HG03103 (cell line): Measurements from ENCODE around the gene SLC6A8.
"Not testable (repeated sequence)": the region's sequence is repeated elsewhere in the genome, so short reads cannot be mapped to it uniquely, and the experiment has no call there.

Experiments used
- ATAC-seq: cut with Tn5 transposase; IDR thresholded peaks from one replicate; pipeline ENCODE4 v1.9.1; 2021; ENCODE audit warnings: low read depth; ENCODE audit not compliant: unreplicated experiment

Gene SLC6A8

DNA sequence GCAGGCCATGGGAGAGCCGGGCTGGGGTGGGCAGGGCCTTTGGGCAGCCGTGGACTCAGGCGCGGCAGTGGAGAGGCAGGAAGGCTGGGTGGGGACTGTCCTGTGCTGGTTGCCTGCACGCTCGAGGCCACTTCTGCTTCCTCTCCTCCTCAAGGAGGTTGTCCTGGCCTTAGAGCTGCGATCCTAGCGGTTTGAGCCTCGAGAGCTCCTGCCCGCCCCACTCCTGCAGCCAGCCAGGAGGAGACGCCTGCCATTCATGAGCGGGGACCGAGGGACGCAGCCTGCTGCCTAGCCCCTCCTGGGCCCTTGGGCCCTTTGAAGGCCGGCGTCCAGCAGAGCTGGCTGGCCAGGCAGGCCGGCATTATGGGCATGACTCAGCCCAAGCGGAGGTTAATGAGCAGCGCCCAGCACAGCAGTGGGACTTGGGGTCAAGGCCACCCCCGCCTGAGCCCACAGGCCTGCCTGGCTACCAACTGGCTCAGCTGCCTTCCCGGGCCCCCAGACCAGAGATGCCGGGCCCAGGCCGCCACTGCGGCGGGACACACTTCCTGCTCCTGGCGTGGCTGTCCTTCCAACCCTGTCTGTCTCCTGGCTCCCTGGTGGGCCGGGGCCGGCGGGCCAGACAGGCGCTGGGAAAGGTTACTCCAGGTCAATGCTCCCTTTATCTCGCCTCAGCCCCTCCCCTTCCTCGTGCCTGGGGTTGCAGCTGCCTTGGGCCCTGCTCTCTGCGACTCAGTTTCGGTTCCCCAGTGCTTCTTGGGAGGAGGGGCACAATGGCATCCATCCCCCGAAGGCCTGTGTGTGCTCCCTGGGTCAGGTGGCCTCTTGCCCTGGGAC lies 38.8 kb downstream of the SLC6A8 start:
- peak; percentile 41 for ATAC-seq

DNA sequence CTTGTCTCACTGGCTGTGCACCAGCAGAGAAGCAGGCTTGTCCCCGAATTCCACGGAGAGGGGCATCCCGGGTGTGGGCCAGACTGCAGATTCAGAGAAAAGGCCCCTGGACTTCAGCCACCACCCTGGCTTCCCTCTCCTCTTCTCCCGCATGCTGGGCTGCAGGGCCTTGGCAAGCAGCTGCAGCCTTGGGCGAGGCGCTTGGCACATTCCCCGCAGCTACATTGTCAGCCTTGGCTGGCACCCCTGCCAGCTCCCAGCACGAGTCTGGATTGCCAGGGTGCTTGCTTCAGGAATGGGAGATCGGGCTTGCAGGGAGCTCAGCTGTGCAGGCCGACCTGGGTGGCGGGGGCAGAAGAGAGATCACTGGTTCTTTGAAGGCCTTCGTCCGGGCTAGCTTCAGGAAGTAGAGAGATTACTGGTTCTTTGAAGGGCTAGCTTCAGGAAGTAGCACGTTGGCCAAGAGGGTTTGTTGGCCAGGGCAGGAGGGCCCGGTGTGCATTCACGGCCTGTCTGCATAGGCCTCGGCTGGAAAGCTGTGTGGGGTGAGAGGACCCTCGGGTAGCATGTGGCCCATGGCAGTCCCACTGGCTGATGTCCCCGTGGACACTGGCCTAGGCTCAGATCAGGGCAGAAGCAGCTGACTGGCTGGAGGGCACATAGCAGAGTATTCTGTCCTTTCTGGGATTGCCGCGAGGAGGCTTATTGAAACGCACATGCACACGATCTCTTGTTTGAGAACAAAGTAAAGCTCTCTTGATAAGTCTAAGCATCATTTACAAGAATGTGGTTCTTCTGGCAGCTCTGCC lies 39.6 kb downstream of the SLC6A8 start:
- ATAC-seq, result no peak

DNA sequence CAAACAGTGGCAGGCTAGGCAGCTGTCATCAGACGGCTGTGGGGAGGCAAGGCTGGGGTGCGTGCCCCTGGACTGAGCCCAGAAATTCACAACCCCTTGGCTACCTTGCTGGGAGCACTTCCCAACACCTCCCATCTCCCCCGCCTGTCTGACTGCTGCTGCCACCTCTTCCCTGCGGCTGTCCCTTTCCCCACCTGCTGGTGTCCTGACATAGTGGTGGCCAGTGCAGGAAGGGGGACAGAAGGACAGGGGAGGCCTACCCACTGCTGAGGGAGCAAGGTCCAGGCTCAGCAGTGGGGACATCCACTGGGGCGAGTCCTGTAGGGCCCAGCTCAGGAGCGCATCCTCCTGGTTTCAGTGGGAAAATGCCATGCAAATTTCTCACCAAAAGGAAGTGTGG lies 40.4 kb downstream of the SLC6A8 start:
- no peak for ATAC-seq

- ATAC-seq, result no peak
Measured at GRCh38 chrX:153728951-153729631, 41.4 kb downstream of the SLC6A8 start.

GRCh38 chrX:153730115-153730514 lies 42.4 kb downstream of the SLC6A8 start:
- ATAC-seq, result not testable (repeated sequence)

- no peak for ATAC-seq
Measured at GRCh38 chrX:153731117-153731844, 43.6 kb downstream of the SLC6A8 start.

- ATAC-seq, result no peak
Measured at GRCh38 chrX:153731845-153732215, 44.1 kb downstream of the SLC6A8 start.

DNA sequence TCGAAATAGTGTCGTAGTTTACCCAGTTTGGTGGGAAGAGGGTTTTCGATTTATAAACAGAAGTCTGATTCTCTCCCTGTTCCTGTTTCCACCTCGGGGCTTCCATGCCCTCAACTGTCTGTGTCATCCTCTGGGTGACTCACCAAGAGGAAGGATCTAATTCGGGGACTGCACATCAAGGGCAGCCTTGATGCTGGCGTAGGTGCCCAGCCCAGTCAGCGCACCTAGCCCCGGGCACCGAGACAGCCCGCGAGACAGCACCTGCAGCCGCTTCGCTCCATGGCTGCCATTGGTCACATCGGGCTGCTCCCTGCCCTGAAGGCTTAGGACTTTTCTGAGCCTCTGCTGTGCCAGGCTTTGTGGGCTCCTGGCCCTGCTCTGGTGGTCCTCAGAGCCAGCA lies 44.7 kb downstream of the SLC6A8 start:
- ATAC-seq, result no peak

DNA sequence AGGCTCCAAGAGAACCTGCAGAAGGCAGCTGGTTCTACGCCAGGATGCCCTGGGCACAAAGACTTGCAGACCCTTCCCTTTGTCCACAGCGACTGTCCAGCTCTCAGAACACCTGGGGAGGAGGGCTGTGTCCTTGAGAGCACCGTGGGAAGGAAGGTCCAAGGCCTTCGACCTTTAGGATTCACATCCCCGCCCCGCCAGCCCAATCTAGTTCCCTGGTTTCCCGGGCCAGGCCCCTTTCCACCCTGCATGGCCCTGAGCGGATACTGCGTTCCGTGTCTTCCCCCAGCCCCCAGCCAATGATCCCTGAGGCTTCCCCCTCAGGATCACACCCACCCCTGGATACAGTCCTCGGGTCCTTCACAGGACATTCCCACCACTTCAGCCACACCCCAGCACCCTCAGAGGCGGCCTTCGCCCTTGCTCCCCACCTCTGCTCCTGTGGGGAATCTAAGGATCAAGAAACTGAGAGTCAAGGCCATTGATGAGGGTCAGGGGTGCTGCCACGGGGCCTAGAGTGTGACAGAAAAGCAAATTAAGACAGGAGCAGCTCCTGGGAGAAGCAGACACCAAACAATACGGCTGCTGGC lies 46.0 kb downstream of the SLC6A8 start:
- ATAC-seq, result no peak

DNA sequence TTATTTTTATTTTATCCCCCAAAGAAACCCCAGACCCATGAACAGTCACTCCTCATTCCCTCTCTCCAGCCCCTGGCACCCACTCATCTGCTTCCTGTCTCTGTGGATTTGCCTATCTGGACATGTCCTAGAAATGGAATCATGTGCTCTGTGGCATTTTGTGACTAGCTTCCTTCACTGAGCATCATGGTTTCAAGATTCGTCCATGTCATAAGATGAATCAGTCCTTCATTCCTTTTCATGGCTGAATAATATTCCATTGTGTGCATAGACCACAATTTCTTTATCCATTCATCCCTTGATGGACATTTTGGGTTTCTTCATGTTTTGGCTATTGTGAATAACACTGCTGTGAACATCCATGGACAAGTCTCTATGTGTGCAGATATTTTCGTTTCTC lies 47.1 kb downstream of the SLC6A8 start:
- ATAC-seq, result no peak

DNA sequence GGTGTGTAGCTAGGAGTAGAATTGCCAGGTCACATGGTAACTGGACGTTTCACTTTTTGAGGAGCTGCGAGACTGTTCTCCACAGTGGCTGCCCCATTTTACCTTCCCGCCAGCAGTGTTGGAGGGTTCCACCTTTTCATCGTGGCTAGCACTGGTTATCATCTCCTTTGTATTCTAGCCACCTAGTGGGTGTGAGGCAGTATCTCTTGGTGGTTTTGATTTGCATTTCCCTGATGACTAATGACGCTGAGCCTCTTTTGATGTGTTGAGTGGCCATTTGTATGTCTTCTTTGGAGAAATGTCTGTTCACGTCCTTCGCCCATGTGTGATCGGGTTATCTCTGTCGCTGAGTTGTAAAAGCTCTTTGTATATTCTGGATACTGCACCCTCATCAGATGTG lies 47.5 kb downstream of the SLC6A8 start:
- ATAC-seq, result no peak

DNA sequence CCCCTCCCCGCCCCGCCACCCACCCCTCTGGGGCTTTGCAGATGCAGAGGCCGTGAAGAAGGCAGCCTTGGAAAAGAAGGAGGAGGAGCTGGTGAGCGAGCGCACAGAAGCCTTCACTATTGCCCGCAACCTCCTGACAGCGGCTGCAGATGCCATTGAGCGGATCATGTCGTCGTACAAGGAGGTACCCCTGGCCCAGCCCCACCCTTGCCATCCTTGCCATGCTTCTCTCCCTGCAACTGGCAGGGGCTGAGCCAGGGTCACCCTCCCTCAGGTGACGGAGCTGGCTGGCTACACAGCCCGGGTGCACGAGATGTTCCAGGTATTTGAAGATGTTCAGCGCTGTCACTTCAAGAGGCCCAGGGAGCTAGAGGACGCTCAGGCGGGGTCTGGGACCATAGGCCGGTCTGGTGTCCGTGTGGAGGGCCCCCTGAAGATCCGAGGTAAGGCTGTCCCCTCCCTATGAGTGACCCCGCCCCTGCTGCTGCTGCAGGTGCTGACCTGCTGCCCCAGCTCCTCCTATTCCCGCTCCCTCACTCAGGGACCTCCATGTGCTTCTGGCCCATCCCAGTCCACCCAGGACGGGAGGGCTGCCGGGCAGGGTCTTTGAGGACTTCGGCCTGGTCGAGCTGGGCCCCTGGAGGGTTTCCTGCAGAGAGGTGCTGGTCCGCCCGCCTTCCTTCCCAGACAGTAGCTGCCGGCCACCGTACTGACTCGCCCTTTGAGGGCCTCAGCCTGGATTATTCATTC lies 48.5 kb downstream of the SLC6A8 start:
- no peak for ATAC-seq

- no peak for ATAC-seq
Measured at GRCh38 chrX:153736871-153737441, 49.2 kb downstream of the SLC6A8 start.

DNA sequence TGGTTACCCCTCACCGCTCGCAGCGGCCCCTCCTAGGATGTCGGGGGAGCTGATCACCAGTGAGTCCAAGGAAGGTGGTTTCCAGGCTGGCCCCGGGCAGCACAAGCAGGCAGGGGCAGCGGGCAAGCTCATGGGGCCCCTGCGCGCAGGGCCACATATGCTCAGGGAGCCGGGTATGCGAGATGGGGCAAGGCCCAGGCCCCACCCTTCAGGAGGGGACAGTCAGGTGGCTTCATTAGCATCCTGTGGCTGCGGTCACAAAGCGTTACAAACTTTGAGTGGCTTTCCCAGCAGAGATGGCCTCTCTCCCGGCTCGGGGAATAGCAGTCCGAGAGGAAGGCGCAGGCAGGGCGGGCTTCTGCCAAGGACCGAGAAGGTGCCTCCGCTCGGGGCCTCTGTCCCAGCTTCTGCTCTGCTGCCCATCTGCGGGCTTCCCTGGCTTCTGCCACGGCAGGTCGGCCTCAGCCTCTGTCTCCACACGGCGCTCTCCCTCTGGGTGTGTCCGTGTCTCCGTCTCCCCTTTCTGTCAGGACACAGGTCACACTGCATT lies 50.4 kb downstream of the SLC6A8 start:
- ATAC-seq, result no peak

- no peak for ATAC-seq
Measured at GRCh38 chrX:153739754-153740486, 52.2 kb downstream of the SLC6A8 start.

GRCh38 chrX:153740631-153741222 lies 53.0 kb downstream of the SLC6A8 start:
- no peak for ATAC-seq

DNA sequence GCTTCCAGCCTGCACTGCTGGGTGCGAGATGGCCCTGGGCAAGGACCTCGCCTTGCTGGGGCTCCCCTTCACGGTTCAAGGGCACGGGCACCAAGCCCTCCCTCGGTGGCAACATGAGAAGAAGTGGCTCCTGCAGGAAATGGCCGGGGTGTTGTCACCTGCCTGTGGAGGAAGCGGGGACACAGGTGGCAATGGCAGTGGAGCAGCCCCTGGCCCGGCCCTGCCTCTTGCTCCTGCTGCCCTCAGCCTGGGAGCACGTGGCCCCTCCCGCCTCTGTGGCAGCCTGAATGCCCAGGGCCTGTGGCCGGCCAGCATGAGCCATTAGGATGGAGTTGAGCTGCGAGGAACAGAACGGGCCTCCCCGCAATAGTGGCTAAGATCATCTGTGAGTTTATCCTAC lies 53.7 kb downstream of the SLC6A8 start:
- no peak for ATAC-seq

GRCh38 chrX:153742111-153742510 lies 54.4 kb downstream of the SLC6A8 start:
- ATAC-seq, result not testable (repeated sequence)
